HepG2 (cell line): ENCODE results near the gene RUNX2. TPM values are rescaled to one million over a fixed set of nuclear protein-coding genes. Genes with fewer than 3 reads are reported as not detected.

ENCODE experiments used
- BRF2 ChIP-seq: sonication (generic); formaldehyde crosslinking; IDR thresholded peaks from 2 replicates; pipeline ENCODE4 v1.8.1; 2022; ENCODE audit warnings: mild to moderate bottlenecking, missing genetic modification reagents
- DBP ChIP-seq: sonication (generic); formaldehyde crosslinking; IDR thresholded peaks from 2 replicates; pipeline ENCODE4 v1.4.0; 2020; ENCODE audit warnings: missing genetic modification reagents; ENCODE audit errors: not compliant biosample characterization
- E2F1 ChIP-seq: sonication (generic); formaldehyde crosslinking; IDR thresholded peaks from 2 replicates; pipeline ENCODE4 v1.5.0; 2020; ENCODE audit warnings: missing genetic modification reagents
- ELF1 ChIP-seq: sonication (generic); formaldehyde crosslinking; IDR thresholded peaks from 2 replicates; pipeline ENCODE4 v1.4.0; 2020; ENCODE audit warnings: missing genetic modification reagents
- ELF4 ChIP-seq: sonication (generic); formaldehyde crosslinking; IDR thresholded peaks from 2 replicates; pipeline ENCODE4 v1.5.0; 2020; ENCODE audit warnings: missing genetic modification reagents, mild to moderate bottlenecking, moderate library complexity, borderline replicate concordance
- FIP1L1 ChIP-seq: fragments of 200-400 bp; formaldehyde crosslinking; IDR thresholded peaks from 2 replicates; pipeline ENCODE4 v1.6.1; 2018; ENCODE audit warnings: low read depth, mild to moderate bottlenecking, low read length, moderate library complexity, borderline replicate concordance; ENCODE audit not compliant: insufficient read depth
- FOXP1 ChIP-seq, 2 experiments: fragments of 450-650 bp in 1 of 2; IDR thresholded peaks; 2 replicates each; pipeline ENCODE4 v1.6.1; 2017 to 2018; ENCODE audit warnings: antibody characterized with exemption in 1 of 2
- GATA4 ChIP-seq: sonication (generic); IDR thresholded peaks from 2 replicates; pipeline ENCODE4 v1.6.1; 2016; ENCODE audit warnings: antibody characterized with exemption, low read depth, borderline replicate concordance
- HMGA1 ChIP-seq: sonication (generic); formaldehyde crosslinking; conservative IDR thresholded peaks from 2 replicates; pipeline ENCODE4 v1.4.0; 2020; ENCODE audit warnings: missing genetic modification reagents
- HNF4G ChIP-seq, 2 experiments: sonication (generic) in 1 of 2; formaldehyde crosslinking in 1 of 2; IDR thresholded peaks; 2 replicates each; pipeline versions ENCODE4 v1.4.0 to v1.6.1; 2011 to 2020; ENCODE audit warnings: borderline replicate concordance in 2 of 2, low read depth in 2 of 2, mild to moderate bottlenecking in 2 of 2, low read length in 1 of 2, missing genetic modification reagents in 1 of 2, moderate library complexity in 1 of 2
- KDM3A ChIP-seq: IDR thresholded peaks from 2 replicates; pipeline ENCODE4 v1.6.1; 2018; ENCODE audit warnings: low read depth, missing compliant biosample characterization
- PHF8 ChIP-seq: sonication (generic); formaldehyde crosslinking; IDR thresholded peaks from 2 replicates; pipeline ENCODE4 v1.5.0; 2020; ENCODE audit warnings: missing genetic modification reagents
- RORA ChIP-seq: sonication (generic); formaldehyde crosslinking; IDR thresholded peaks from 2 replicates; pipeline ENCODE4 v1.5.0; 2020; ENCODE audit warnings: mild to moderate bottlenecking, missing genetic modification reagents, moderate library complexity
- SAFB2 ChIP-seq: sonication (generic); formaldehyde crosslinking; IDR thresholded peaks from 2 replicates; pipeline ENCODE4 v1.5.1; 2020; ENCODE audit warnings: missing genetic modification reagents, low read depth, mild to moderate bottlenecking, borderline replicate concordance
- STAG1 ChIP-seq: sonication (generic); formaldehyde crosslinking; IDR thresholded peaks from 2 replicates; pipeline ENCODE4 v1.4.0; 2020; ENCODE audit warnings: missing genetic modification reagents
- TAF1 ChIP-seq: sonication (generic); formaldehyde crosslinking; IDR thresholded peaks from 2 replicates; pipeline ENCODE4 v1.4.0; 2020; ENCODE audit warnings: missing genetic modification reagents
- U2AF1 ChIP-seq: fragments of 200-400 bp; formaldehyde crosslinking; optimal IDR thresholded peaks from 2 replicates; pipeline ENCODE3; 2017; ENCODE audit warnings: mild to moderate bottlenecking, low read depth, low read length
- ZMYM4 ChIP-seq: sonication (generic); formaldehyde crosslinking; IDR thresholded peaks from 2 replicates; pipeline ENCODE4 v1.8.1; 2023; ENCODE audit warnings: mild to moderate bottlenecking, missing genetic modification reagents
- ZNF101 ChIP-seq: sonication (generic); formaldehyde crosslinking; IDR thresholded peaks from 2 replicates; pipeline ENCODE4 v1.4.0; 2020; ENCODE audit warnings: mild to moderate bottlenecking, low read depth, missing genetic modification reagents, borderline replicate concordance
- ZNF335 ChIP-seq: sonication (generic); formaldehyde crosslinking; IDR thresholded peaks from 2 replicates; pipeline ENCODE4 v1.4.0; 2020; ENCODE audit warnings: missing genetic modification reagents
- ZNF546 ChIP-seq: sonication (generic); formaldehyde crosslinking; conservative IDR thresholded peaks from 2 replicates; pipeline ENCODE4 v1.8.1; 2023; ENCODE audit warnings: mild to moderate bottlenecking, missing genetic modification reagents
- ZNF550 ChIP-seq: sonication (generic); formaldehyde crosslinking; IDR thresholded peaks from 2 replicates; pipeline ENCODE4 v1.4.0; 2020; ENCODE audit warnings: mild to moderate bottlenecking, missing genetic modification reagents, borderline replicate concordance
- ZNF713 ChIP-seq: sonication (generic); formaldehyde crosslinking; IDR thresholded peaks from 2 replicates; pipeline ENCODE4 v1.4.0; 2020; ENCODE audit warnings: mild to moderate bottlenecking, missing genetic modification reagents
- ZNF749 ChIP-seq: sonication (generic); formaldehyde crosslinking; IDR thresholded peaks from 2 replicates; pipeline ENCODE4 v1.8.0; 2022; ENCODE audit warnings: mild to moderate bottlenecking, missing genetic modification reagents, moderate library complexity, borderline replicate concordance
- ZNF761 ChIP-seq: sonication (generic); formaldehyde crosslinking; conservative IDR thresholded peaks from 2 replicates; pipeline ENCODE4 v1.4.0; 2020; ENCODE audit warnings: mild to moderate bottlenecking, missing genetic modification reagents
- ZSCAN22 ChIP-seq: sonication (generic); formaldehyde crosslinking; IDR thresholded peaks from 2 replicates; pipeline ENCODE4 v1.4.0; 2020; ENCODE audit warnings: mild to moderate bottlenecking, missing genetic modification reagents
- ZSCAN25 ChIP-seq: sonication (generic); formaldehyde crosslinking; IDR thresholded peaks from 2 replicates; pipeline ENCODE4 v1.8.0; 2022; ENCODE audit warnings: mild to moderate bottlenecking, missing genetic modification reagents
- polyA plus RNA-seq, 8 experiments: library from polyadenylated mRNA; depleted of rRNA in 3 of 8; stranded (reverse) in 7 of 8; unstranded in 1 of 8; fragments of >200 nt; fragmentation: Illumina TruSeq in 4 of 8; extraction: Trizol in 4 of 8; gene quantifications; 2 replicates each; pipeline versions ENCODE4 v1.2.1 to v1.2.3, GENCODE V29; 2011 to 2016; ENCODE audit warnings: low read depth in 4 of 8, missing spikeins in 1 of 8, mixed read lengths in 1 of 8; ENCODE audit not compliant: insufficient read depth in 1 of 8
- total RNA-seq, 5 experiments: library from RNA; depleted of rRNA; stranded (reverse); fragments of >200 nt; fragmentation: Illumina TruSeq; extraction: Trizol; gene quantifications; 2 replicates each; pipeline ENCODE4 v1.2.3, GENCODE V29; 2016; ENCODE audit warnings: low read depth in 1 of 5

Gene RUNX2
- total and polyA plus RNA-seq, 2 of the 13 experiments (the other 11 are each of a cell fraction or from before 2014, with no cell fraction given) = not detected

- TF ChIP-seq ZNF546 = no peak
- peak; percentile 63; the same call in 1 of the 2 replicates for TF ChIP-seq GATA4
- TF ChIP-seq ELF1 (CRISPR knock-in tag) = peak; percentile 70
- peak; percentile 78 for TF ChIP-seq ZNF335
- peak; percentile 82 for TF ChIP-seq FOXP1 (IDR thresholded peaks at IDR 0.05)
- TF ChIP-seq FOXP1 (CRISPR knock-in tag; IDR thresholded peaks at IDR 0.05) = peak; percentile 98
- TF ChIP-seq ZNF761 (CRISPR knock-in tag) = 0 out of 2 replicates have a peak, but pooled peaks have one; percentile 58
- TF ChIP-seq ELF4 (CRISPR knock-in tag) = no peak
- TF ChIP-seq DBP = no peak
- TF ChIP-seq ZNF101 = no peak
- TF ChIP-seq ZSCAN25 (CRISPR knock-in tag) = peak; percentile 18; the same call in 1 of the 2 replicates
- 0 out of 2 replicates have a peak, but pooled peaks have one; percentile 49 for TF ChIP-seq ZNF550 (CRISPR knock-in tag)
- TF ChIP-seq ZSCAN22 (CRISPR knock-in tag) = no peak
- TF ChIP-seq STAG1 (CRISPR knock-in tag) = peak; percentile 44
- TF ChIP-seq HMGA1 (CRISPR knock-in tag) = no peak
- 0 out of 2 replicates have a peak, but pooled peaks have one; percentile 90 for TF ChIP-seq ZNF713 (CRISPR knock-in tag)
- 0 out of 2 replicates have a peak, but pooled peaks have one; percentile 78 for TF ChIP-seq SAFB2 (CRISPR knock-in tag)
- TF ChIP-seq ZNF749 = peak; percentile 80; the same call in 1 of the 2 replicates
- peak; percentile 55 for TF ChIP-seq PHF8 (CRISPR knock-in tag)
- TF ChIP-seq RORA (CRISPR knock-in tag) = no peak
- TF ChIP-seq E2F1 = no peak
- no peak for TF ChIP-seq BRF2
- TF ChIP-seq KDM3A (CRISPR knock-in tag) = peak; percentile 85
- TF ChIP-seq FIP1L1 = no peak
- TF ChIP-seq TAF1 (CRISPR knock-in tag) = no peak
- TF ChIP-seq U2AF1 = no peak
- peak; percentile 35; the same call in 1 of the 2 replicates for TF ChIP-seq HNF4G (IDR thresholded peaks at IDR 0.05; ENCODE audit: borderline replicate concordance, low read depth, low read length)
- TF ChIP-seq HNF4G (CRISPR knock-in tag; IDR thresholded peaks at IDR 0.05; ENCODE audit: borderline replicate concordance, low read depth) = 0 out of 2 replicates have a peak, but pooled peaks have one; percentile 18
- peak; percentile 93 for TF ChIP-seq ZMYM4
These were observed 117.8 kb downstream of the RUNX2 start (continued) for GRCh38 chr6:45445749-45446549.
